GM12891 (cell line): ENCODE data around the gene MADD.

Experiments
- PAX5 ChIP-seq: IDR thresholded peaks from 2 replicates; pipeline ENCODE4 v1.6.1; 2011; ENCODE audit warnings: low read length, moderate library complexity, mild to moderate bottlenecking; ENCODE audit not compliant: insufficient read depth, severe bottlenecking
- POLR2A ChIP-seq: IDR thresholded peaks from 2 replicates; pipeline ENCODE4 v1.6.1; 2011; ENCODE audit warnings: low read depth, low read length, control low read depth
- POLR2AphosphoS5 ChIP-seq: IDR thresholded peaks from 2 replicates; pipeline ENCODE4 v1.6.1; 2011; ENCODE audit warnings: low read depth, low read length, control low read depth
- POU2F2 ChIP-seq: IDR thresholded peaks from 2 replicates; pipeline ENCODE4 v1.6.1; 2011; ENCODE audit warnings: low read depth, mild to moderate bottlenecking, control low read depth, low read length, moderate library complexity
- SPI1 ChIP-seq: IDR thresholded peaks from 2 replicates; pipeline ENCODE4 v1.6.1; 2011; ENCODE audit warnings: low read depth, low read length, control low read depth
- TAF1 ChIP-seq: IDR thresholded peaks from 2 replicates; pipeline ENCODE4 v1.6.1; 2011; ENCODE audit warnings: low read depth, low read length, control low read depth

- TF ChIP-seq SPI1 (peak; percentile 65), POLR2A (no peak), POLR2AphosphoS5 (no peak), TAF1 (no peak), POU2F2 (no peak), PAX5 (no peak)
These were observed 96.1 kb downstream of the MADD start for GRCh38 chr11:47366020-47366490.
